Activated CD4-positive, alpha-beta T cell treated with anti-CD3 and anti-CD28 coated beads for 36 hours (primary cell): ENCODE data around the gene CHRM5. TPM values are rescaled to one million over a fixed set of nuclear protein-coding genes. Genes with fewer than 3 reads are reported as not detected.

Experiments
- ATAC-seq: fragments of 200-7000 bp; cut with Tn5 transposase; one replicate; pipeline ENCODE4 v1.10.0; 2021; ENCODE audit warnings: mild to moderate bottlenecking, moderate library complexity
- CTCF ChIA-PET: fragments of 350-600 bp; sonication (Branson Sonifier 250); formaldehyde crosslinking; loops from one replicate; lab custom pipeline; 2021; ENCODE audit warnings: antibody characterized with exemption; lab: Charles Lee
- POLR2A ChIA-PET: fragments of 350-600 bp; sonication (Branson Sonifier 250); formaldehyde crosslinking; loops from one replicate; lab custom pipeline; 2021; ENCODE audit warnings: antibody characterized with exemption, inconsistent platforms; lab: Charles Lee
- DNase-seq: peaks from one replicate; pipeline ENCODE4 v3.0.0-alpha.2; 2020
- H3K27ac Mint-ChIP-seq: one replicate; pipeline ENCODE4 v1.8.0; 2021; ENCODE audit warnings: mixed read lengths
- H3K27me3 Mint-ChIP-seq: one replicate; pipeline ENCODE4 v1.8.0; 2021; ENCODE audit warnings: mixed read lengths
- H3K36me3 Mint-ChIP-seq: one replicate; pipeline ENCODE4 v1.8.0; 2021; ENCODE audit warnings: low read depth, mixed read lengths
- H3K4me1 Mint-ChIP-seq: one replicate; pipeline ENCODE4 v1.8.0; 2021; ENCODE audit warnings: mixed read lengths
- H3K4me3 Mint-ChIP-seq: one replicate; pipeline ENCODE4 v1.8.0; 2021; ENCODE audit warnings: mild to moderate bottlenecking, moderate library complexity, mixed read lengths
- H3K9me3 Mint-ChIP-seq: one replicate; pipeline ENCODE4 v1.8.0; 2021; ENCODE audit warnings: low read depth, mixed read lengths
- intact Hi-C, 2 experiments: fragments of 100-400 bp; cut with DNase I in 1 of 2; cut with micrococcal nuclease in 1 of 2; formaldehyde crosslinking; loops; one replicate each; pipeline versions ENCODE4 v1.14.2 to v1.15.1; 2022 to 2024; cut with DNase I, micrococcal nuclease
- total RNA-seq, 2 experiments: library from RNA; stranded (reverse); gene quantifications; one replicate each; pipeline ENCODE4 v1.2.3, GENCODE V29; 2021

CHRM5 gene
- total RNA-seq, 2 experiments from 2014 or later: not detected

DNA sequence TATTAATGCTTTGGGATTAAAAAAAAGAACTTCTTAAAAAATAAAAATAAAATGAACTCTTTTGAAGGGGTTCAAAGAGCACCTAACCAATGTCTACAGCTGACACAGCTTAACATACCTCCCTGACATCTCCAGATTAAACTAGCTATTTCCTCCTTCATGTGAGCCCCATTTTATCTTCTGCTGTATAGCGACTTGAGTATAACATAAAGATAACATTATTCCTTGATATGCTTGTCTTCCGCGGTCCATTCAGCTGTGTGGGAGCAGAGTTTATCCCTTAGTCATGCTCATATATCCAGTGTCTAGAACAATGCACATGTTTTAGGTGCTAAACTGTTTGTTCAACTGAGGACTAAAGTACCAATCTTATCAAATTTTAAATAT is 7.8 kb upstream of the CHRM5 start:
- ChIA-PET POLR2A (no interaction called here), CTCF (no interaction called here)
- no peaks in the 10 kb centered on the region for H3K4me1 Mint-ChIP-seq
- ATAC-seq (no peak), DNase-seq (no peak)
- intact Hi-C loops: loop anchor here in 1 of 2 experiments (5.0 kb wide), 1 partner anchor 223 kb away; no protein-coding TSS in a partner anchor
- H3K36me3 Mint-ChIP-seq: no peaks in the 10 kb centered on the region
- H3K27me3 Mint-ChIP-seq: no peaks in the 10 kb centered on the region
- no peak overlapping the region for H3K27ac Mint-ChIP-seq
- no peaks in the 10 kb centered on the region for H3K9me3 Mint-ChIP-seq
- H3K4me3 Mint-ChIP-seq: no peak overlapping the region

- Mint-ChIP-seq H3K36me3 (no peaks in the 10 kb centered on the region), H3K9me3 (no peaks in the 10 kb centered on the region), H3K4me1 (no peaks in the 10 kb centered on the region), H3K27me3 (no peaks in the 10 kb centered on the region), H3K4me3 (no peak overlapping the region), H3K27ac (no peak overlapping the region)
- ChIA-PET CTCF (interaction anchor here (0.7 to 1.0 kb wide), 3 partner anchors 9 to 149 kb away, joined by 4 to 6 read pairs (median 4); no protein-coding TSS in a partner anchor), POLR2A (interaction anchor here (0.6 kb wide), 1 partner anchor 36 kb away, joined by 4 read pairs; no protein-coding TSS in a partner anchor)
- intact Hi-C loops: loop anchor here (1.0 to 5.0 kb wide), 2 partner anchors 227 kb away; no protein-coding TSS in a partner anchor
- DNase-seq (no peak), ATAC-seq (no peak)
Observed at GRCh38 chr15:33963831-33964664, 4.2 kb upstream of the CHRM5 start.

GRCh38 chr15:33964665-33965040 is 3.6 kb upstream of the CHRM5 start:
- POLR2A ChIA-PET: no interaction called here
- intact Hi-C loops: loop anchor here (1.0 to 5.0 kb wide), 2 partner anchors 227 kb away; no protein-coding TSS in a partner anchor
- CTCF ChIA-PET: interaction anchor here (0.7 to 1.0 kb wide), 2 partner anchors 8 to 79 kb away, joined by 4 to 6 read pairs; no protein-coding TSS in a partner anchor

GRCh38 chr15:33968821-33969220 is 524 bp downstream of the CHRM5 start:
- H3K27me3 Mint-ChIP-seq: no peaks in the 10 kb centered on the region
- no peaks in the 10 kb centered on the region for H3K36me3 Mint-ChIP-seq
- ChIA-PET CTCF (interaction anchor here (0.6 to 0.7 kb wide), 2 partner anchors 248 to 893 kb away, joined by 3 read pairs; no protein-coding TSS in a partner anchor), POLR2A (no interaction called here)
- no peak overlapping the region for H3K27ac Mint-ChIP-seq
- H3K4me1 Mint-ChIP-seq: no peaks in the 10 kb centered on the region
- ATAC-seq (no peak), DNase-seq (no peak)
- H3K9me3 Mint-ChIP-seq: no peaks in the 10 kb centered on the region
- intact Hi-C loops: no loop called here
- H3K4me3 Mint-ChIP-seq: no peak overlapping the region

More at GRCh38 chr15:33964665-33965040, 3.6 kb upstream of the CHRM5 start:
- no peaks in the 10 kb centered on the region for H3K4me1 Mint-ChIP-seq
- DNase-seq: no peak
- no peak for ATAC-seq
- H3K9me3 Mint-ChIP-seq: no peaks in the 10 kb centered on the region
- H3K27ac Mint-ChIP-seq: no peak overlapping the region
- H3K27me3 Mint-ChIP-seq: no peaks in the 10 kb centered on the region
- H3K4me3 Mint-ChIP-seq: no peak overlapping the region
- H3K36me3 Mint-ChIP-seq: no peaks in the 10 kb centered on the region

- no peak for ATAC-seq
- H3K36me3 Mint-ChIP-seq: no peaks in the 10 kb centered on the region
- DNase-seq: no peak
- no peaks in the 10 kb centered on the region for H3K4me1 Mint-ChIP-seq
- CTCF ChIA-PET: interaction anchor here (1.3 kb wide), 1 partner anchor 248 kb away, joined by 6 read pairs; no protein-coding TSS in a partner anchor
- intact Hi-C loops: no loop called here
- H3K9me3 Mint-ChIP-seq: no peaks in the 10 kb centered on the region
- H3K4me3 Mint-ChIP-seq: no peak overlapping the region
- no peak overlapping the region for H3K27ac Mint-ChIP-seq
- H3K27me3 Mint-ChIP-seq: no peaks in the 10 kb centered on the region
- POLR2A ChIA-PET: no interaction called here
Observed at GRCh38 chr15:33971811-33972210, 3.5 kb downstream of the CHRM5 start.

DNA sequence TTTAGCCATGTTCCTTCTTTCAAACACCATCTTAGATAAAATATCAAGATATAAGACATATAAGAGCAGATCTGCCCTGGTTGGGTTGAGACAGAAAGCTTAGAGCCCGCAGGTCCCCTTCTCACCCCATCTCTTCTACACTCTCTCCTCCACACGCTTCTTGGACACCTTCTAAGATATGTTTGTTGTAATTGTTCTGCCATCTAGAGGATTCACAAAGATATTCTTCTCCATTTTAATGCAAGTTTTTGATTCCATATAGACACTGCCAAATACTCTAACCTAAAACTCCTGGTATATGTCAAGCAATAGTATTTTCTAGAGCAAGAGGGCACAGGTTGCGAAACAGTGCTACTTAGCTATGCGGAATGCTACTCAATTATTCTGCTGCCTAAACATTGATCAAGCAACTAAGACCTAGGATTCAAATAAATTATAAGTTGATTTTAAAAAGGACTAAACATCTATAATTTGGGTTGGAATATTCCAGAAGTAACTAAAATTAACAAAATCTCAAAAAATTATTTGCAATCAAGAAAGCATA is 6.8 kb downstream of the CHRM5 start:
- H3K4me3 Mint-ChIP-seq: no peak overlapping the region
- no peaks in the 10 kb centered on the region for H3K36me3 Mint-ChIP-seq
- DNase-seq (no peak), ATAC-seq (no peak)
- H3K27ac Mint-ChIP-seq: no peak overlapping the region
- POLR2A ChIA-PET: no interaction called here
- no peaks in the 10 kb centered on the region for H3K4me1 Mint-ChIP-seq
- H3K9me3 Mint-ChIP-seq: no peaks in the 10 kb centered on the region
- intact Hi-C loops: no loop called here
- H3K27me3 Mint-ChIP-seq: no peaks in the 10 kb centered on the region
- CTCF ChIA-PET: interaction anchor here (0.5 to 1.1 kb wide), 2 partner anchors 9 kb away, joined by 3 read pairs; no protein-coding TSS in a partner anchor

GRCh38 chr15:33980159-33980558 is 11.9 kb downstream of the CHRM5 start:
- intact Hi-C loops: no loop called here
- Mint-ChIP-seq H3K9me3 (no peaks in the 10 kb centered on the region), H3K4me3 (no peak overlapping the region), H3K27ac (no peak overlapping the region), H3K27me3 (no peaks in the 10 kb centered on the region), H3K36me3 (peaks cover 2% of the 10 kb centered on the region), H3K4me1 (no peaks in the 10 kb centered on the region)
- ATAC-seq (no peak), DNase-seq (no peak)
- ChIA-PET CTCF (no interaction called here), POLR2A (no interaction called here)

DNA sequence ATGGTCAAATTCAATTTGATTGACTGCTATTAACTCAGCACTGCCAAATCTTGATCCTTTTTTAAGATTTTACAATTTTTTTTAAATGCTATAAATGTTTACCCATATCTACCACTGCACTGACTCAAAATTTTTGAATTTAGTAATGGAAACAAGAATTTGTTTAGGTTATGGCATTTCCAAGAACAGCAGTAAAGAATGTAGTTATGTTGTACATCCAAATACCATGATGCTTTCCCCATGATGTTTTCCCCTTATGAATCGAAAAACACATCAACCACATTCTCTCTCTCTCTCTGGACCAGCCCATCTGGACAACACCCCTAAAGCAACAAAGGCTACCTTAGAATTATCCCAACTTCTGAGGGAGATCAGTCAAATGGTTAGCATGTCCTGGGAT is 14.2 kb downstream of the CHRM5 start:
- Mint-ChIP-seq H3K27ac (no peak overlapping the region), H3K9me3 (no peaks in the 10 kb centered on the region), H3K4me3 (no peak overlapping the region), H3K36me3 (peaks cover 2% of the 10 kb centered on the region), H3K4me1 (no peaks in the 10 kb centered on the region), H3K27me3 (no peaks in the 10 kb centered on the region)
- ATAC-seq (no peak), DNase-seq (no peak)
- intact Hi-C loops: no loop called here
- ChIA-PET POLR2A (no interaction called here), CTCF (no interaction called here)

DNA sequence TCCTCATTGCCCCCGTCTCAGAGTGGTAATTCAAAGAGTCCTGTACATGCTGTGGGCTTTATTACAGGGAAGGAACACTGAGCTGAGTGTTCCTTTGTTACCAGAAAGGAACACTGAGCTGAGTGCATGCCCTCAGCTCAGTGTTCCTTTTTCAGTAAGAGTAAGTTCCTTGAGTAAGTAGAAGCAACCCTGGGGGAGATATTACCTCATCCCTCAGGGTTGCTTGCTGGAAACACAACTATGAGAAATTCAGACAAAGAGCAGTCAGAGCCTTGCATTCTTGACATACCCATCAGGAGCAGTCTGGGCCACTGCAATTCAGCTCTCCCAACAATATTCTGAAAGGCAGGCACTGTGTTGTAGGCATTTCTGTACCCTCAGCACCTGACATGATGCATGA is 17.0 kb downstream of the CHRM5 start:
- H3K9me3 Mint-ChIP-seq: no peaks in the 10 kb centered on the region
- DNase-seq (no peak), ATAC-seq (no peak)
- no peak overlapping the region for H3K27ac Mint-ChIP-seq
- no peak overlapping the region for H3K4me3 Mint-ChIP-seq
- ChIA-PET POLR2A (no interaction called here), CTCF (no interaction called here)
- peaks cover 2% of the 10 kb centered on the region for H3K36me3 Mint-ChIP-seq
- H3K27me3 Mint-ChIP-seq: no peaks in the 10 kb centered on the region
- intact Hi-C loops: no loop called here
- peaks cover 2% of the 10 kb centered on the region for H3K4me1 Mint-ChIP-seq

DNA sequence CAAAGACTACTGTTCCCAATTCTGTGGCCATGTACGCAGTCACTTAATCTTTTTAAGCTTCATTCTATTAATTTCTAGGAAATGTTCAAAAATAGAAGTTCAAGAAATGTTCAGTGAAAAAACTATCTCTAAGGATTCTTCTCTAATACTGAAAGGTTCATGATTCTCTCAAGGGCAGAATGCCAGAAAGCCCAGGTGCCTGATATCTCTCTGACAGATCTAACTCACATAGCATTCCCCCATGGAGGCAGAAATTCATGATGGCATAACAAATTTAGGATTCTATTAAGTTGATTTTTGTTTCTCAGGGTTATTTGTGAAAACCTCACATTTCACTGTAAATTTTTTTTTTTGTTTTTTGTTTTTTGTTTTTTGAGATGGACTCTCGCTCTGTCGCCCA is 17.5 kb downstream of the CHRM5 start:
- DNase-seq (no peak), ATAC-seq (no peak)
- H3K9me3 Mint-ChIP-seq: no peaks in the 10 kb centered on the region
- peaks cover 2% of the 10 kb centered on the region for H3K36me3 Mint-ChIP-seq
- H3K27me3 Mint-ChIP-seq: no peaks in the 10 kb centered on the region
- peaks cover 2% of the 10 kb centered on the region for H3K4me1 Mint-ChIP-seq
- no peak overlapping the region for H3K27ac Mint-ChIP-seq
- ChIA-PET POLR2A (no interaction called here), CTCF (no interaction called here)
- H3K4me3 Mint-ChIP-seq: no peak overlapping the region
- intact Hi-C loops: no loop called here

DNA sequence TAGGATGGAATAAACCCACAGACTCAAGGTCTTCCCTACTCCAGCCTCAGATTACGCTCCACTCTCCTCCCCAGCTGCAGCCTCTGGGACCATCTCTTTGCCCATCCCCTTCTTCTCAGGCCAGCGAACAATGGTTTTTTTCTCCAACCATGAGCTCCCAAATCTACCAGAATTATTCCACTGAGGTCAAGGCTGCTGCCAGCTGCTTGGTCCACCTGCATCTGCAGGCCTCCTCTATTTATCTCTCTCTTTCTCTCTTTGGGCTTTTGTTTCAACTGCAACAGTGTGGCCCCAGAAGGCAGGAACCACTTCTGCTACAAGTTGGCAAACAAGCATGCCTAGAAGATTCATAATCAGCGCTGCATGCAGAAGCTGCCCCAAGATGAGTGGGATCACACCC is 19.1 kb downstream of the CHRM5 start:
- H3K4me3 Mint-ChIP-seq: no peak overlapping the region
- POLR2A ChIA-PET: no interaction called here
- no peak for ATAC-seq

More for the DNA sequence above, 19.1 kb downstream of the CHRM5 start:
- intact Hi-C loops: no loop called here
- Mint-ChIP-seq H3K27me3 (no peaks in the 10 kb centered on the region), H3K27ac (no peak overlapping the region), H3K9me3 (no peaks in the 10 kb centered on the region), H3K4me1 (peaks cover 2% of the 10 kb centered on the region), H3K36me3 (peaks cover 2% of the 10 kb centered on the region)
- CTCF ChIA-PET: interaction anchor here (0.6 to 0.7 kb wide), 2 partner anchors 73 to 266 kb away, joined by 3 read pairs; no protein-coding TSS in a partner anchor
- no peak for DNase-seq
